NB4 (cell line): ENCODE results near the gene CHCHD6.

Experiments used
- CTCF ChIP-seq: IDR thresholded peaks from one replicate; pipeline ENCODE4 v1.5.1; 2012; ENCODE audit warnings: low read depth, low read length
- POLR2A ChIP-seq: IDR thresholded peaks from 2 replicates; pipeline ENCODE4 v1.6.1; 2011; ENCODE audit warnings: mild to moderate bottlenecking; ENCODE audit not compliant: insufficient read length; ENCODE audit errors: extremely low read depth

- TF ChIP-seq CTCF = no peak
- no peak for TF ChIP-seq POLR2A
Measured at GRCh38 chr3:126827121-126827520, 123.1 kb downstream of the CHCHD6 start.
